Gastrocnemius medialis (tissue), 4 donors: Measurements from ENCODE around the gene CHAF1B.

Experiments
- POLR2A ChIP-seq, 2 donors: fragments of 450-650 bp; IDR thresholded peaks; one replicate each; pipeline ENCODE4 v1.6.1; 2017; ENCODE audit warnings: antibody characterized with exemption in 2 of 2, mild to moderate bottlenecking in 2 of 2, moderate library complexity in 2 of 2
- TF ChIP-seq, protein P1 (sequence below), 5 experiments: fragments of 450-650 bp in 3 of 5; fragments of 200-600 bp in 2 of 5; sonication (generic) in 2 of 5; IDR thresholded peaks in 4 of 5; conservative IDR thresholded peaks in 1 of 5; 1 replicate in 4 of 5; 2 replicates in 1 of 5; pipeline ENCODE4 v1.5.1; 2016 to 2019; ENCODE audit warnings: antibody characterized with exemption in 5 of 5, mild to moderate bottlenecking in 3 of 5, moderate library complexity in 3 of 5

DNA sequence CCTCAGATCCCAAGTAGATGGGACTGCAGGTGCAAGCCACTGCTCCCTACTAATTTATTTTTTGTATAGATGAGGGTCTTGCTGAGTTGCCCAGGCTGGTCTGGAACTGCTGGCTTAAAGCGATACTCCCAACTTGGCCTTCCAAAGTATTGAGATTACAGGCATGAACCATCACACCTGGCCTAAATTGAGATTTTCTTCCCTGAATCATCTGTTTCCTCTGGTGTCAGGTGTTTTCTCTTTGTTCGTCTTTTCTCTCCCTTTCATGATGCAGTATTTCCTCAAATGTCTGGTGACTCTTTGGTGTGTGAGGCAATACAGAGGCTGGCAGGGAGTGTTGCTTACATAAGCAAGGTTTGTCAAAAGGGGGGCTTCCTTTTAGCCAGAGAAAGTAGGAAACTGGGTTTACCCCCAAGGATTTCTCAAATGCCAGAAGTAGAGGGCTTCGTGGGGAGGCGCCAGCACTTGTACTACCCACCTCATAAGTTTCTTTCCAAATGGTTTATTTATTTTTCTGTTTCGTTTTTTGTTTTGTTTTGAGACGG, 67.2 kb downstream of the CHAF1B start:
- TF ChIP-seq, protein P1, sequence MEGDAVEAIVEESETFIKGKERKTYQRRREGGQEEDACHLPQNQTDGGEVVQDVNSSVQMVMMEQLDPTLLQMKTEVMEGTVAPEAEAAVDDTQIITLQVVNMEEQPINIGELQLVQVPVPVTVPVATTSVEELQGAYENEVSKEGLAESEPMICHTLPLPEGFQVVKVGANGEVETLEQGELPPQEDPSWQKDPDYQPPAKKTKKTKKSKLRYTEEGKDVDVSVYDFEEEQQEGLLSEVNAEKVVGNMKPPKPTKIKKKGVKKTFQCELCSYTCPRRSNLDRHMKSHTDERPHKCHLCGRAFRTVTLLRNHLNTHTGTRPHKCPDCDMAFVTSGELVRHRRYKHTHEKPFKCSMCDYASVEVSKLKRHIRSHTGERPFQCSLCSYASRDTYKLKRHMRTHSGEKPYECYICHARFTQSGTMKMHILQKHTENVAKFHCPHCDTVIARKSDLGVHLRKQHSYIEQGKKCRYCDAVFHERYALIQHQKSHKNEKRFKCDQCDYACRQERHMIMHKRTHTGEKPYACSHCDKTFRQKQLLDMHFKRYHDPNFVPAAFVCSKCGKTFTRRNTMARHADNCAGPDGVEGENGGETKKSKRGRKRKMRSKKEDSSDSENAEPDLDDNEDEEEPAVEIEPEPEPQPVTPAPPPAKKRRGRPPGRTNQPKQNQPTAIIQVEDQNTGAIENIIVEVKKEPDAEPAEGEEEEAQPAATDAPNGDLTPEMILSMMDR (IDR thresholded peaks at IDR 0.05 in 4 of 5, conservative IDR thresholded peaks at IDR 0.05 in 1 of 5) = no peak
- no peak for TF ChIP-seq POLR2A (IDR thresholded peaks at IDR 0.05)
